GM12801 (cell line): ENCODE measurements around the gene IL1RAPL1.

Source experiments
- CTCF ChIP-seq: IDR thresholded peaks from one replicate; pipeline ENCODE4 v1.5.1; 2011; ENCODE audit warnings: control low read depth; ENCODE audit not compliant: insufficient read length; ENCODE audit errors: extremely low read depth

Gene IL1RAPL1

GRCh38 chrX:29148511-29148910 is 561.3 kb downstream of the IL1RAPL1 start:
- TF ChIP-seq CTCF: no peak

GRCh38 chrX:29155286-29155685 is 568.0 kb downstream of the IL1RAPL1 start:
- no peak for TF ChIP-seq CTCF

GRCh38 chrX:29172880-29173279 is 585.6 kb downstream of the IL1RAPL1 start:
- no peak for TF ChIP-seq CTCF

- no peak for TF ChIP-seq CTCF
Measured at GRCh38 chrX:29187264-29187663, 600.0 kb downstream of the IL1RAPL1 start.

- TF ChIP-seq CTCF: no peak
Measured at GRCh38 chrX:29196501-29196900, 609.3 kb downstream of the IL1RAPL1 start.

- TF ChIP-seq CTCF: no peak
Measured at GRCh38 chrX:29215251-29215650, 628.0 kb downstream of the IL1RAPL1 start.

- TF ChIP-seq CTCF: no peak
Measured at GRCh38 chrX:29225670-29226069, 638.4 kb downstream of the IL1RAPL1 start.

GRCh38 chrX:29229802-29230201 is 642.6 kb downstream of the IL1RAPL1 start:
- TF ChIP-seq CTCF: no peak
